Fibroblast of the aortic adventitia (primary cell): ENCODE measurements around the gene ITGAL. TPM values are rescaled to one million over a fixed set of nuclear protein-coding genes. Genes with fewer than 3 reads are reported as not detected.

ENCODE experiments used
- DNase-seq: peaks from one replicate; pipeline ENCODE4 v3.0.0-alpha.2; 2010; ENCODE audit warnings: low read depth
- H3K4me3 ChIP-seq: 2 replicates; pipeline ENCODE4 v1.5.1; 2011; ENCODE audit warnings: low read depth, mild to moderate bottlenecking, control low read depth, low read length, moderate library complexity
- total RNA-seq: library from RNA; depleted of rRNA; stranded (reverse); fragments of >200 nt; gene quantifications from 2 replicates; pipeline ENCODE4 v1.2.3, GENCODE V29; 2012; ENCODE audit warnings: low replicate concordance
- TF ChIP-seq, protein P1 (sequence below): IDR thresholded peaks from 2 replicates; pipeline ENCODE4 v1.5.1; 2011; ENCODE audit warnings: mild to moderate bottlenecking, low read length, control low read depth, inconsistent platforms; ENCODE audit not compliant: insufficient read depth

ITGAL gene
- total RNA-seq, 1 donor = not detected

- DNase-seq = no peak
- TF ChIP-seq, protein P1, sequence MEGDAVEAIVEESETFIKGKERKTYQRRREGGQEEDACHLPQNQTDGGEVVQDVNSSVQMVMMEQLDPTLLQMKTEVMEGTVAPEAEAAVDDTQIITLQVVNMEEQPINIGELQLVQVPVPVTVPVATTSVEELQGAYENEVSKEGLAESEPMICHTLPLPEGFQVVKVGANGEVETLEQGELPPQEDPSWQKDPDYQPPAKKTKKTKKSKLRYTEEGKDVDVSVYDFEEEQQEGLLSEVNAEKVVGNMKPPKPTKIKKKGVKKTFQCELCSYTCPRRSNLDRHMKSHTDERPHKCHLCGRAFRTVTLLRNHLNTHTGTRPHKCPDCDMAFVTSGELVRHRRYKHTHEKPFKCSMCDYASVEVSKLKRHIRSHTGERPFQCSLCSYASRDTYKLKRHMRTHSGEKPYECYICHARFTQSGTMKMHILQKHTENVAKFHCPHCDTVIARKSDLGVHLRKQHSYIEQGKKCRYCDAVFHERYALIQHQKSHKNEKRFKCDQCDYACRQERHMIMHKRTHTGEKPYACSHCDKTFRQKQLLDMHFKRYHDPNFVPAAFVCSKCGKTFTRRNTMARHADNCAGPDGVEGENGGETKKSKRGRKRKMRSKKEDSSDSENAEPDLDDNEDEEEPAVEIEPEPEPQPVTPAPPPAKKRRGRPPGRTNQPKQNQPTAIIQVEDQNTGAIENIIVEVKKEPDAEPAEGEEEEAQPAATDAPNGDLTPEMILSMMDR = no peak
- H3K4me3 ChIP-seq = no peak overlapping the region
Observed at GRCh38 chr16:30481381-30481780, 8.8 kb downstream of the ITGAL start.

DNA sequence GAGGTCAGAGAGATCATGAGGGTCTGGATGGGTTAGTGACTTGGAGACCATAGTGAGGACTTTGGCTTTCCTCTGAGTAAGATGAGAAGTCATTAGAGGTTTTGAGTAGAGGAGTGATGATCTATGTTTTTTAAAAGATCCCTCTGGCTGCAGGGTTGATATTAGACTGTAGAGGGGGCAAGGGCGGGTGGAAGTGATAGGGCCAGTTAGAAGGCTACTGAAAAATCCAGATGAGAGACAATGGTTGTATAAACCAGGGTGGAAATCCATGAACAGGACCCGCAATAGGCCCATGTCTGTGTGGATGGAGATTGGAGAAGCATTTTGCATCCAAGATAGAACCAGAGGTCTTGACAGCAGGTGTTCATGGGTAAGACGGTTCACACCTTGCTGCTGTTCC, 9.8 kb downstream of the ITGAL start:
- TF ChIP-seq, protein P1 = peak; percentile 37
- DNase-seq = peak; percentile 6
- no peak overlapping the region for H3K4me3 ChIP-seq

DNA sequence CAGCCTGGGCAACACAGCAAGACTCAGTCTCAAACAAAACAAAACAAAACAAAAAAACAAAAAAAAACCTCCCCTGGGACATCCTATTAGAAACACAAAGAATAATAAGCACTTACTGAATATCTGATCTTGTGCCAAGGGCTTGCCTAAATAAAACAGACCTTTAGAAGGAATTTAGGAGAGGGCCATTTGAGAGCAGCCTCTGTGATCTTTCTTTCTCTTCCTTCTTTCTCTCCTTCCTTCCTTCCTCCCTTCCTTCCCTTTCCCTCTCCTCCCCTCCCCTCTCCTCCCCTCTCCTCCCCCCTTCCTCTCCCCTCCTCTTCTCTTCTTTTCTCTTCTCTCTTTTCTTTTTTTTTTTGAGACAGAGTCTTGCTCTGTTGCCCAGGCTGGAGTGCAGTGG, 12.3 kb downstream of the ITGAL start:
- TF ChIP-seq, protein P1 = no peak
- DNase-seq = no peak
- H3K4me3 ChIP-seq = no peak overlapping the region

GRCh38 chr16:30485818-30486436, 13.4 kb downstream of the ITGAL start:
- peak; percentile 2 for DNase-seq
- H3K4me3 ChIP-seq = no peak overlapping the region
- TF ChIP-seq, protein P1 = no peak

DNA sequence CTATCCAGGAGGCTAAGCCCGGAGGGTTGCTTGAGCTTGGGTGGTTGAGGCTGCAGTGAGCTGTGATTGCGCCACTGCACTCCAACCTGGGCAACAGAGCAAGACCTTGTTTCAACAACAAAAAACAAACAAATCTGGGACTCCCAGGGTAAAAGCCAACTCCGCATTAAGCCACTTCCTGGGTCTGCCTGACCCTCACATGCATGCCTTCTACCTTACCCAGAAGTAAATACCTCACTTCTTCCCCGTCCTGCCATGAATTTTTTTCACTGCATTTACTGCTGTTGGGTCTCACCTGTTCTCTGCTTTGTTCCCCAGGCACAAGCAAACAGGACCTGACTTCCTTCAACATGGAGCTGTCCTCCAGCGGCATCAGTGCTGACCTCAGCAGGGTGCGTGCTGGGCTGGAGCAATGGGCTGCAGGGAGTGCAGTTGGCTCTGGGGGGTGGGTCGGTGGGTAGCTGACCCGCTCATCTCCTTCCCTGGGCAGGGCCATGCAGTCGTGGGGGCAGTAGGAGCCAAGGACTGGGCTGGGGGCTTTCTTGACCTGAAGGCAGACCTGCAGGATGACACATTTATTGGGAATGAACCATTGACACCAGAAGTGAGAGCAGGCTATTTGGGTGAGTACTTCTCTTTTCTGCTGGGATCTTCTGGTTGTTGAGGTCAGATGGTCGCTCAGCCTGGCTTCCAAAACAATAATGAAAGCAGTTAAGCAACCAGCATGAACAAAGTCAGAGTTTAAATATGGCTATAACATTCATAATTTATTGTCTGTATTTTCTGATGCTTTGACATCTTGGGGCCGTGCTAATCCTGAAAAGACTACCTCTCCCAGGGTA, 16.4 kb downstream of the ITGAL start:
- DNase-seq = no peak
- H3K4me3 ChIP-seq = no peak overlapping the region
- TF ChIP-seq, protein P1 = no peak

DNA sequence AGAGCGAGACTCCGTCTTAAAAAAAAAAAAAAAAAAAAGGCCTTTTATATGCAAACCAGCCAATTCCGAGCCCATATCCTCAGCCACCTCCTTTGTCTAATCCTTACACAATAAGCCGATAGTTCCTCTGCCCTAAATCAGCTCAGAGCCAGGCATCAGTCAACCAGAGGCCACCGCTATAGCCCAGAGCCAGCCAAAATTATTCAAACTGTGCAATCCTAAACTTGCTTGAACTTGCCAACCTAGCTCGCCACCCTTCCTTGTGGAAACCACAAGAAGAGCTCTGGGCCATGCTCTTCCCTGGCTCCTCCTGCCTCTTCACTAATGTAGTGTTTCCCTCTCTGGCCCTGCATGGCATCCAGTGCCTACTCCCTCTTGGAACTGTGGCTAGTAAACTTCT, 17.7 kb downstream of the ITGAL start:
- no peak for DNase-seq
- H3K4me3 ChIP-seq = no peak overlapping the region
- TF ChIP-seq, protein P1 = no peak
